K562 (cell line): ENCODE measurements around the gene PLIN5. TPM values are rescaled to one million over a fixed set of nuclear protein-coding genes. Genes with fewer than 3 reads are reported as not detected.

Source experiments
- ATAC-seq: fragments of 200-7000 bp; cut with Tn5 transposase; 3 replicates; pipeline ENCODE4 v1.9.1; 2020; ENCODE audit warnings: moderate library complexity
- BruUV-seq: library from RNA; stranded (reverse); fragments of 400-500 nt; replicated peaks from 2 replicates; lab custom pipeline; 2021; lab: Mats Ljungman, UMichigan
- CTCF ChIA-PET: fragments of 300-600 bp; formaldehyde crosslinking; extraction: SDS; loops from one replicate; lab custom pipeline; 2021; ENCODE audit warnings: low intra/inter-chr PET ratio; lab: Yijun Ruan, JAX
- POLR2A ChIA-PET: fragments of 300-600, 350-650 bp; sonication (Branson Sonifier 250); formaldehyde crosslinking; extraction: SDS; loops from one replicate; lab custom pipeline; 2021; ENCODE audit warnings: antibody characterized with exemption, inconsistent platforms; lab: Yijun Ruan, JAX
- DNase-seq, 4 experiments: peaks; one replicate each; pipeline versions ENCODE4 v3.0.0 to v3.0.0-alpha.2; 2011 to 2018; ENCODE audit warnings: low spot score in 3 of 4, mixed read lengths in 3 of 4; ENCODE audit errors: extremely low read depth in 1 of 4
- FAIRE-seq: peaks from 2 replicates; lab custom pipeline; 2011; peaks lifted over from hg19 to GRCh38; lab: Jason Lieb, UNC
- H2AFZ ChIP-seq: 2 replicates; pipeline ENCODE4 v1.6.0; 2011; ENCODE audit warnings: low read depth, low read length, control low read depth, inconsistent platforms
- H3K27ac ChIP-seq: fragments of 200-600 bp; 3 replicates; pipeline ENCODE4 v1.8.0; 2011; ENCODE audit warnings: low read depth, mild to moderate bottlenecking, control low read depth, inconsistent platforms, low read length, moderate library complexity, mixed read lengths; ENCODE audit errors: extremely low read depth
- H3K27me3 ChIP-seq, 2 experiments: fragments of 300-600 bp in 1 of 2; 2 replicates in 1 of 2; 3 replicates in 1 of 2; pipeline versions ENCODE4 v1.6.0 to v1.8.0; 2011; ENCODE audit warnings: inconsistent platforms in 2 of 2, low read length in 2 of 2, mild to moderate bottlenecking in 1 of 2, mixed read lengths in 1 of 2, moderate library complexity in 1 of 2; ENCODE audit not compliant: control insufficient read depth in 2 of 2, insufficient read depth in 2 of 2
- H3K36me3 ChIP-seq: fragments of 300-600 bp; 3 replicates; pipeline ENCODE4 v1.8.0; 2011; ENCODE audit warnings: mild to moderate bottlenecking, low read length, inconsistent platforms; ENCODE audit not compliant: control insufficient read depth, insufficient read depth
- H3K4me1 ChIP-seq, 2 experiments: fragments of 200-600 bp in 1 of 2; replicated peaks in 1 of 2; 2 replicates in 1 of 2; 3 replicates in 1 of 2; pipeline versions ENCODE4 v1.5.1 to v1.8.0; 2011; ENCODE audit warnings: inconsistent platforms in 2 of 2, low read length in 2 of 2, mild to moderate bottlenecking in 1 of 2, mixed read lengths in 1 of 2, moderate library complexity in 1 of 2; ENCODE audit not compliant: control insufficient read depth in 2 of 2, insufficient read depth in 2 of 2
- H3K4me2 ChIP-seq: 2 replicates; pipeline ENCODE4 v1.6.1; 2011; ENCODE audit warnings: low read length, control low read depth, inconsistent platforms, mixed read lengths; ENCODE audit not compliant: insufficient read depth
- H3K4me3 ChIP-seq: fragments of 200-600 bp; sonication (generic), shearing (Covaris generic); 2 replicates; pipeline ENCODE4 v1.5.1; 2016; ENCODE audit warnings: control low read depth, inconsistent platforms
- H3K79me2 ChIP-seq: fragments of 200-600 bp; 3 replicates; pipeline ENCODE4 v1.8.0; 2011; ENCODE audit warnings: low read length, inconsistent platforms; ENCODE audit not compliant: control insufficient read depth, insufficient read depth
- H3K9ac ChIP-seq, 2 experiments: 2 replicates each; pipeline versions ENCODE4 v1.6.0 to v1.6.1; 2011; ENCODE audit warnings: low read depth in 2 of 2, low read length in 2 of 2, control low read depth in 1 of 2, inconsistent platforms in 1 of 2, mild to moderate bottlenecking in 1 of 2, mixed read lengths in 1 of 2; ENCODE audit not compliant: insufficient read depth in 1 of 2
- H3K9me1 ChIP-seq: one replicate; pipeline ENCODE4 v1.6.0; 2011; ENCODE audit warnings: inconsistent platforms, mild to moderate bottlenecking, low read length, moderate library complexity; ENCODE audit not compliant: control insufficient read depth, insufficient read depth
- H3K9me3 ChIP-seq: replicated peaks from 2 replicates; pipeline ENCODE4 v1.5.1; 2011; ENCODE audit warnings: low read depth, low read length, inconsistent platforms; ENCODE audit not compliant: control insufficient read depth, insufficient read depth
- H4K20me1 ChIP-seq: replicated peaks from 2 replicates; pipeline ENCODE4 v1.6.1; 2011; ENCODE audit warnings: low read length, inconsistent platforms, mixed read lengths; ENCODE audit not compliant: control insufficient read depth, insufficient read depth
- CSDE1 ChIP-seq, 2 experiments: fragments of 450-650 bp; IDR thresholded peaks; 2 replicates each; pipeline ENCODE4 v1.6.1; 2016; ENCODE audit warnings: mild to moderate bottlenecking in 1 of 2
- DDX20 ChIP-seq: fragments of 450-650 bp; IDR thresholded peaks from 2 replicates; pipeline ENCODE4 v1.6.1; 2016; ENCODE audit warnings: missing genetic modification characterization, low read depth, mild to moderate bottlenecking, missing compliant biosample characterization, moderate library complexity
- DIDO1 ChIP-seq: fragments of 450-650 bp; IDR thresholded peaks from 2 replicates; pipeline ENCODE4 v1.6.1; 2016; ENCODE audit warnings: low read depth, missing biosample characterization, missing genetic modification characterization
- DPF2 ChIP-seq: fragments of 450-650 bp; IDR thresholded peaks from 2 replicates; pipeline ENCODE4 v1.6.1; 2016
- GABPB1 ChIP-seq: sonication (generic); formaldehyde crosslinking; IDR thresholded peaks from 2 replicates; pipeline ENCODE4 v1.8.0; 2022; ENCODE audit warnings: mild to moderate bottlenecking, missing genetic modification reagents
- KLF10 ChIP-seq: fragments of 250-450 bp; sonication (Bioruptor Pico); IDR thresholded peaks from 2 replicates; pipeline ENCODE4 v1.6.1; 2021; ENCODE audit warnings: matching md5 sums
- MBD2 ChIP-seq: sonication (generic); IDR thresholded peaks from 2 replicates; pipeline ENCODE4 v1.6.1; 2016; ENCODE audit warnings: low read depth, borderline replicate concordance
- NCOA1 ChIP-seq: fragments of 450-650 bp; IDR thresholded peaks from 2 replicates; pipeline ENCODE4 v1.6.1; 2016; ENCODE audit warnings: low read depth
- NR2C1 ChIP-seq, 2 experiments: fragments of 450-650 bp; IDR thresholded peaks; 2 replicates each; pipeline ENCODE4 v1.6.1; 2017; ENCODE audit warnings: mild to moderate bottlenecking in 2 of 2, antibody characterized with exemption in 1 of 2, inconsistent platforms in 1 of 2, missing compliant biosample characterization in 1 of 2, missing genetic modification characterization in 1 of 2
- NR4A1 ChIP-seq, 2 experiments: fragments of 250-450 bp in 1 of 2; fragments of 450-650 bp in 1 of 2; sonication (Bioruptor Pico) in 1 of 2; IDR thresholded peaks; 2 replicates each; pipeline versions ENCODE4 v1.4.0 to v1.6.1; 2016 to 2020; ENCODE audit warnings: mild to moderate bottlenecking in 2 of 2, missing compliant biosample characterization in 1 of 2, missing genetic modification characterization in 1 of 2, moderate library complexity in 1 of 2
- POLR3A ChIP-seq: IDR thresholded peaks from 2 replicates; pipeline ENCODE4 v1.6.1; 2011; ENCODE audit warnings: borderline replicate concordance, mild to moderate bottlenecking, moderate library complexity; ENCODE audit not compliant: insufficient read length, insufficient read depth; ENCODE audit errors: extremely low read depth
- PTBP1 ChIP-seq: fragments of 200-400 bp; formaldehyde crosslinking; IDR thresholded peaks from 2 replicates; pipeline ENCODE4 v1.6.1; 2017; ENCODE audit warnings: low read depth, low read length
- TCF15 ChIP-seq: fragments of 250-450 bp; sonication (Bioruptor Pico); IDR thresholded peaks from 2 replicates; pipeline ENCODE4 v1.8.0; 2022; ENCODE audit warnings: moderate library complexity, mild to moderate bottlenecking, inconsistent platforms
- ZBED1 ChIP-seq: IDR thresholded peaks from 2 replicates; pipeline ENCODE4 v1.6.1; 2014
- ZBTB33 ChIP-seq: sonication (generic); formaldehyde crosslinking; IDR thresholded peaks from 2 replicates; pipeline ENCODE4 v1.8.1; 2023; ENCODE audit warnings: mild to moderate bottlenecking, missing genetic modification reagents
- ZKSCAN8 ChIP-seq: fragments of 200-800 bp; sonication (Bioruptor generic); IDR thresholded peaks from 2 replicates; pipeline ENCODE4 v1.6.1; 2016; ENCODE audit warnings: missing genetic modification characterization, missing compliant biosample characterization
- ZNF354B ChIP-seq: fragments of 250-450 bp; sonication (Bioruptor Pico); IDR thresholded peaks from 2 replicates; pipeline ENCODE4 v1.4.0; 2020
- ZNF830 ChIP-seq: fragments of 250-450 bp; sonication (Bioruptor Pico); IDR thresholded peaks from 2 replicates; pipeline ENCODE4 v1.5.0; 2021; ENCODE audit warnings: mild to moderate bottlenecking
- ZSCAN32 ChIP-seq: fragments of 450-650 bp; formaldehyde crosslinking; IDR thresholded peaks from 2 replicates; pipeline ENCODE4 v1.4.0; 2020; ENCODE audit warnings: mild to moderate bottlenecking, moderate library complexity
- WGBS: fragments of 100-300 bp; shearing (Covaris generic); methylation state at CpG from one replicate; pipeline ENCODE4 v1.1.6; 2016; ENCODE audit warnings: low coverage, mixed read lengths; ENCODE audit not compliant: insufficient coverage; ENCODE audit errors: missing lambda C conversion rate; 5-methylcytosine and 5-hydroxymethylcytosine counted together
- in situ Hi-C: fragments of 300-500 bp; cut with MboI; formaldehyde crosslinking; loops from 4 replicates; pipeline ENCODE4 v1.15.0; 2018; ENCODE audit warnings: inconsistent platforms, mixed read lengths
- intact Hi-C: fragments of 100-400 bp; cut with micrococcal nuclease; formaldehyde crosslinking; loops from 2 replicates; pipeline ENCODE4 v1.14.2; 2022
- polyA plus RNA-seq, 8 experiments: library from polyadenylated mRNA; depleted of rRNA in 4 of 8; stranded (reverse) in 5 of 8; unstranded in 3 of 8; fragments of >200 nt; fragmentation: Nextera tagmentation in 2 of 8; fragmentation: Illumina TruSeq in 1 of 8; extraction: Ambion mirVana in 2 of 8; extraction: Trizol in 1 of 8; gene quantifications; 2 replicates each; pipeline versions ENCODE4 v1.2.1 to v1.2.3, GENCODE V29; 2011 to 2014; ENCODE audit warnings: inconsistent platforms in 1 of 8, missing spikeins in 1 of 8
- total RNA-seq, 7 experiments: library from RNA; depleted of rRNA in 6 of 7; stranded (reverse); fragments of >200 nt in 6 of 7; fragmentation: Illumina TruSeq in 2 of 7; extraction: Trizol in 2 of 7; gene quantifications; 2 replicates each; pipeline versions ENCODE4 v1.2.1 to v1.2.3, GENCODE V29; 2011 to 2021; ENCODE audit warnings: low replicate concordance in 1 of 7

Gene PLIN5
- total and polyA plus RNA-seq, 9 of the 15 experiments (the other 6 are each of a cell fraction or from before 2014, with no cell fraction given) = 0.04 to 1.3 (median 0.50) TPM

- Histone ChIP-seq H3K27me3 (peaks cover 4 to 16% of the 10 kb centered on the region in 2 experiments; a peak in 3 of 5 replicates), H4K20me1 (0 out of 2 replicates have a peak, but pooled peaks cover 3% of the 10 kb centered on the region), H3K27ac (no peak within 1 kb of the TSS), H3K79me2 (no peaks in the 10 kb centered on the region), H3K36me3 (no peaks in the 10 kb centered on the region), H3K4me2 (no peak within 1 kb of the TSS), H3K9ac (peak within 1 kb of the TSS in 1 of 2 experiments; percentile 61; a peak in 2 of 4 replicates), H2AFZ (no peak within 1 kb of the TSS), H3K9me1 (no peaks in the 10 kb centered on the region), H3K4me1 (peaks cover 0 to 30% of the 10 kb centered on the region in 2 experiments; a peak in 2 of 5 replicates), H3K4me3 (no peak within 1 kb of the TSS), H3K9me3 (no peaks in the 10 kb centered on the region)
- no peak for DNase-seq
- ChIA-PET POLR2A (interaction anchor here (0.6 to 1.2 kb wide), 4 partner anchors 9 to 341 kb away, joined by 3 to 4 read pairs (median 3); partner anchors contain the start of gene LRG1), CTCF (no interaction called here)
- in situ Hi-C loops = loop anchor here (5.0 kb wide), 1 partner anchor 246 kb away; no protein-coding TSS in a partner anchor
- no TSS peak for BruUV-seq
- peak; percentile 63 for ATAC-seq
- intact Hi-C loops = no loop called here
- 48% methylated on average over 22 of the region's 34 CpGs for whole genome bisulfite sequencing
- FAIRE-seq = no peak
- no peak for TF ChIP-seq DPF2
- TF ChIP-seq ZBTB33 (CRISPR knock-in tag) = no peak
- TF ChIP-seq MBD2 = no peak
- no peak for TF ChIP-seq TCF15 (CRISPR knock-in tag)
- TF ChIP-seq NR2C1 (IDR thresholded peaks at IDR 0.05) = no peak
- TF ChIP-seq NR2C1 (tag; IDR thresholded peaks at IDR 0.05) = no peak
- TF ChIP-seq NCOA1 = no peak
- no peak for TF ChIP-seq ZSCAN32 (CRISPR knock-in tag)
- TF ChIP-seq KLF10 (CRISPR knock-in tag) = no peak
- no peak for TF ChIP-seq DDX20 (tag)
- TF ChIP-seq ZNF830 (CRISPR knock-in tag) = no peak
- no peak for TF ChIP-seq ZNF354B (CRISPR knock-in tag)
- TF ChIP-seq DIDO1 = no peak
- TF ChIP-seq PTBP1 = no peak
- TF ChIP-seq ZKSCAN8 = peak; percentile 70; the same call in 1 of the 2 replicates
- no peak for TF ChIP-seq CSDE1 (IDR thresholded peaks at IDR 0.05)
- no peak for TF ChIP-seq NR4A1 (CRISPR knock-in tag; IDR thresholded peaks at IDR 0.05)
- TF ChIP-seq NR4A1 (tag; IDR thresholded peaks at IDR 0.05) = no peak
- no peak for TF ChIP-seq POLR3A
- TF ChIP-seq ZBED1 = no peak
- TF ChIP-seq GABPB1 = peak; percentile 24; the same call in 1 of the 2 replicates
Measured at GRCh38 chr19:4518345-4519171, 16.5 kb downstream of the PLIN5 start, which contains the start of gene PLIN4. Gene PLIN4, minus strand, starts transcription at chr19:4518486. Its CDS starts 214 bp downstream, at chr19:4518272.
